CD4-positive, alpha-beta T cell treated with Interleukin-21 for 1 hour (primary cell): ENCODE measurements around the gene KCNH2.
"Not testable (repeated sequence)": the region's sequence is repeated elsewhere in the genome, so short reads cannot be mapped to it uniquely, and the experiment has no call there.

Experiments
- DNase-seq: peaks from one replicate; pipeline ENCODE4 v3.0.0-alpha.2; 2020

KCNH2 gene

DNA sequence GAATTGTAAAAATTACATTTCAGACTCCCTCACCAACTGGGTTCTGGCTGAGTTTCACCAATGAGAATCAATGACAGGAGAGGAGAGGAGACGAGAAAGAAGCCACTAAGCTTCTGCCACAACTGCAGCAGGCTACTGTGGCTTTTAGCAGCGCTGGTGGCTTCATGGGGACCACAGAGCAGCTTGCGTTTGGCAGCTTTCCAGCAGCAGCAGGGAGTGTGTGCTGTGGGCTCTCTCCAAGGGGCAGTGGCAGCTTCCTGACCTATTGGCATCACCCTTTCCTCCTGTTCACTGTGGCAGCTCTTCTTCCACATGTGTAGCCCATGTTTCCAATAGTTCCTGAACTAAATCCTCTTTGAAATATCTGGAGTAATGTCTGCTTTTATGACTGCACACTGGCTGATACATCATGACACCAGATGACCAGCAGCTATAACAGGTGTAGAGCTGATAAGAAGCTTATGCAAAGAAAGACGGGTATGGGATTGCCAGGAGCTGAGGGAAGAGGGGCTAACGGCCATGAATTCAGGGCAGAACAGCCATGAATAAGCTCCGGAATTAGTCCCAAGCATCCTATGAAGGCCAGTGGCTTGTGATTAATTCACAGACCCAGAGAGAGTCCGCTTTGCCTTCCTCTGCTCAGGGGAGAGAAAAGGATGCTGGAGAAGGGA is 46.8 kb downstream of the KCNH2 start:
- DNase-seq, result peak; percentile 32

DNA sequence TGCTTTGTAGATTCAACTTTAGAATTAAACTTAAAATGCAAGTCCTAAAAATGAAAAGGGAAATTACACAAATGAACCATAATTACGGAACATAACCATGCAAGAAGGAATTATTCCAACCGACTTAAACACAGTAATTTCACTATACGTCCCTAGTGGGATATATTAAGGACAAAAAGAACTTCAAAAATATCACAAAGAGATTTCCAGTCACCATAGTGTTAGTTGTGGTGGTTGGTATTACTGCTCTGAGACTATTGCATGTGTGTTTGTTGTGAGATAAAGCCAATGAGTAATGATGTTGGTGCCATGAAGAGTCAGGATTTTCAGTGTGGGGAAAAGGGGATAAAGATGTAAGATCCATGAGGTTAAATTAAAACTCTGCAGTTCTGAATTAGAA is 49.6 kb downstream of the KCNH2 start:
- DNase-seq, result no peak

DNA sequence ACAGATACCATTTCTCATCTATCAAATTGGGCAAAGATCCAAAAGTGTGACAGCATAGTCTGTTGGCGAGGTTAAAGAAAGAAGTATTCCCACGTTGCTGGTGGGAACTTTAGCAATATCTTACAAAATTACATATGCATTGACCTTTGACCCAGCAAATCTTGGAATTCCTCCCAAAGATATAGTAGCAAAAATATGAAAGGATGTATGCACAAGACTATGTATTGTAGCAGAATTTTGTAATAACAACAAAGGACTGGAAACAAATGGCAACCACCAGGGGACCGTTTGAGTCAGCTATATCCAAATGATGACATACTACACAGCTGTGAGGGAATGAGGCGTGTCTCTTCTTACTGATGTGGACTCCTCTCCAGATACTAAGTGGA is 50.2 kb downstream of the KCNH2 start:
- DNase-seq, result no peak

DNA sequence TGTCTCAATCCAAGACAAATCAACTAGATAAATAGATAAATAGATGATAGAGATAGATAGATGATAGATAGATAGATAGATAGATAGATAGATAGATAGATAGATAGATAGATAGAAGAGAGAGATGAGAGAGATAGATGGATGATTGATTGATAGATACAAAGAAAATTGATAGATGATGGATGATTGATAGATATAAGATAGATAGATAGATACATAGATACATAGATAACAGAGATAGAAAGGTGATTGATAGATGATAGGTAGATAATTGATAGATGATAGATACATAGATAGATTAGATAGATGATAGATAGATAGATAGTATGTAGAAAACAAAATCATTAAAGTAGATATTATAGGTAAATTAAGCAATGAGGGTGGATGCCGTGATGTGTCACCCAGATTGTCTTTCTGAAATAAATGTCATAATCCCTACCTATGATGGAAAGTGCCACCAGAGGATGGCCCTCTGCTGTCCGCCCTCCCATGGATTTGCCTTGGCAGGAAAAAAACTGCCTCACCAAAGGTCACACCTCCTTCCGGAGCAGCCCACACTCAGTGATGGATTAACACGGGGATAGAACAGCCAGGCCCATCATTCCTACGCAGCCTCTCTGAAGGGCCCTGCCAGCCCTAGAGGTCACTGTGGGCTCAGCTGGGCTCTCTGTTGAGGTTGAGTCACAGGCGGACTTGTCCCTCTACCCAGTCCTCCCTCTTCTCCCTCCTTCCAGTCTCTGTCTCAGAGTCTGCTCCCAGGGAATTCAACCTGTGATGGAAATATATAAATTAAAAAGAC is 50.8 kb downstream of the KCNH2 start:
- DNase-seq, result no peak

DNA sequence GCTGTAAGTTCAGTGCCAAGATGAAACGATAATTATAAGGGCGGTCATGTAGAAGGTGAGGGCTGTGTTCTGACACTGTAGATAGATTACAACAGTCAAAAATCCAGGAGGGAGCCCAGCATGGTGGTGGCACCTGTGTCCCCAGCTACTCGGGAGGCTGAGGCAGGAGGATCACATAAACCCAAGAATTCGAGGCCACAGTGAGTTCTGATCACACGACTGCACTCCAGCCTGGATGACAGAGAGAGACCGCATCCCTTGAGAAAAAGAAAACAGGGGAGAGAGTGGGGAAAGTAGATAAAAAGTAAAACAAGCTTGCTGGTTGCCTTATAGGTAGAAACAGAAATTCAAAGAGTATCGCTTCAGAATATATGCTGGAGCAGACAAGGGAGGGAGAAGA is 52.1 kb downstream of the KCNH2 start:
- DNase-seq, result no peak

DNA sequence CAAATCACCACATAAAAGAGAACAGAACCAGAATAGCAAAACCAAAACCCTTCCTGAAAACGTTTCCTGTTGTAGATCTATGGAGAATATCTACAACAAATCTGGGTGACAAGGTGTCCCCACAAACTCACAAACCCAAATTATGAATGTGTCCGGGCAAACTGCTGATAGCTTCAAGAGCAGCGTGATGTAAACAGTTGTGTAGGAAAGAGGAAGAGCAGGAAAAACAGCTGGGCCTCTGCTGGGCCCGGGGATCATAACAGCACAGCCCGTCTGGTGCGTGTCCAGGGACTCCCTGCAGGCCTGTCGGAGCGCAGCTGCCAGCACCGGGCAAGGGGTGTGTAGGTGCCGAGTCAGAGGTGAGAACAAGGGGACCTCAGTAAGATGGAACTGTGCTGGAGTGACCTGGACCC is 53.7 kb downstream of the KCNH2 start:
- no peak for DNase-seq

DNA sequence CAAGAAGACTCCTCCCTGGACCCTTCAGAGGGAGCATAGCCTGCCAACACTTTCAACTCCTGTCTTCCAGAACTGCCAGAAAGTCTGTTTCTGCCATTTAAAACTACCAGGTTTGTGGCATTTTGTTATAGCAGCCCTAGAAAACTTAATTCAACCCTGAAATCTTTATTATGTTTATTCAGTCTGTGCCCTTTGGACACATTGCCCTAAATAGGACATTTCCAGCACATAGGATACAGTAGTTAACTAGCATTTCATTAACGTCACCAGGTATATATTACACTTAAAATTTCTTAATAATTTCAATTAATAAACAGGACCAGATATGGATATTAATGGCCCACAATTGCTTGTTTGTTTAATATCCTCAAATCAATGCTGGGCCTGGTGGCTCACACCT is 54.3 kb downstream of the KCNH2 start:
- DNase-seq, result no peak

DNA sequence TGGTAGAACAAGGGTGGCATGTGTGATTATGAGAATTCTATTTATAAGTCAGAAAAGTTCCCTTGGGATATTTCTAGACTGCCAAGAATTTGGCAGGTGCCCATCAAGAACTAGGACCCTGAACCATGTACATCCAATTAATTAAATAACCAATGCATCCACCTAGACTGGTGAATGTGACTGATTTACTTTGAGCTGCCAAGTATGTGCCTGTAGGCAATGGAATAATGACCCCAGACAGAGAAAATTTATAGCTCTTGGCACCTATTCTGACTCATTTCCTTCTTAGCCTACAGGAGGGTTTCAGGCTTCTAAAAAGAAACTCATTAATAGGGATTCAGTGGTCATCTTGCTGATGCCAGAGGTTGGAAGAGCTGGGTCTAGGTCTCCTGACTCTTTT is 54.9 kb downstream of the KCNH2 start:
- no peak for DNase-seq

DNA sequence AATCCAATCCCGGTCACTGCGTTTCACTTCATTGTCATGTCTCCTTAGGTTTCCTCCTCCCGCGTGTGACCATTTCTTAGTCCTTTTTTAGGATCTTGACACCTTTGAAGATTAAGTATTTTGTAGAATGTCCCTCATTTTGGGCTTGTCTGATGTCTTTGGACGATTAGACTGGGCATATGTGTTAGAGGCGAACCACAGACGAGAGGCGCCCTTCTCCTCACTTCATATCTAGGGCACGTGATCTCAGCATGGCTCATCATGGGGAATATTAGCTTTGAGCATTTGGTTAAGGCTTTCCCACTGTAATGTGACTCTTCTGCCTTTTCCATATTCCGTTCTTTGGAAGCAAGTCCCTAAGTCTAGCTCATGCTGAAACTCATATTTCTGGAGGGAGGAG is 59.0 kb downstream of the KCNH2 start:
- no peak for DNase-seq

DNA sequence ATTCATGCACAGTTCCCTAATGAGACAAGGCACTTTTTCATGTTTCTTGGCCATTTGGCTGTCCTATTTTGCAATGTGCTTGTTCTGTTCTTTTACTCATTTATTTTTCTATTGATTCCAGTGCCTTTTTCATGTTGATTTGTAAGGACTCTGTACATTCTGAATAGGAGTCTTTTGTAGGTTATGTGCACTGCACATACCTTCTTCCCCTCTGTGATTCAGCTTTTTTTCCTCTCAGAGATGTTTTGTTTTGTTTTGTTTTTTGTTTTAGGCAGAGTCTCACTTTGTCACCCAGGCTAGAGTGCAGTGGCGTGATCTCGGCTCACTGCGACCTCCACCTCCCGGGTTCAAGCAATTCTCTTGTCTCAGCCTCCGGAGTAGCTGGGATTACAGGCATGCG is 59.7 kb downstream of the KCNH2 start:
- no peak for DNase-seq

DNA sequence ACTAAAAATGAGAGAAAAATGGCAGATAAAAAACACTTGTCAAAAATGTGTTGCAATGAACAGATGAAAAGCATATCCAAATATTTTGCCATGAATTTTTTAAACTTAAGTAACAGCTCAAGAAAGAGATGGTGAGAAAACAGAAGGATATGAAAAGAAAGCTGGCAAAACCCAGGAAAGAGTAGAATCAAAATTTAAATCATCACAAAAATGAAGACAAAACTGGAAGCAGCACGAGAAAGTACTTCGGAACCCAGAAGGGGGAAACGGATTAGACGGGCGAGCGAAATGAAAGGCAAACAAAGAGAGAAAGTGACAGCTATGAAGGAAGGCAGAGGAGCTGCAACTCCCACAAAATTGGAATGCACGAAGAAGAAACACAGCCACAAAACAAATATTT is 60.2 kb downstream of the KCNH2 start:
- no peak for DNase-seq

DNA sequence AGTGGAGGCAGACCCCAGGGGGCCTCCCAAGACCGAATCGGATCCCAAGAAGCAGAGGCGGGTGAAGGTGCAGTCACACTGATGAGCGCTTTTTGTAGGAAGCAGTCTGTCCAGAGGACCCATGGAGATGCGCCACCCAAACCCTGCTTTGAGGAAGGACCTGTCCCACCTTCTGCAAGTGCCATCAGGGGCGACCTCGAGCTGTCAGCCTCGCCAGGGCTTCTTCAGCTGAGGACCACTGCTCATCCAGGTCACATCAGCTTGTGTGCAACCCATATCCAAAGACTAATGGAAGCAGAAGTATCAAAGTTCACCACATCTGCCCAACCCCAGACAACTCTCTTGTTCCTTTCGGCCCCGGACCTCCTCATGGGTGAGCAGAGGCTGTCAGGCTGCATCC is 61.5 kb downstream of the KCNH2 start:
- no peak for DNase-seq

DNA sequence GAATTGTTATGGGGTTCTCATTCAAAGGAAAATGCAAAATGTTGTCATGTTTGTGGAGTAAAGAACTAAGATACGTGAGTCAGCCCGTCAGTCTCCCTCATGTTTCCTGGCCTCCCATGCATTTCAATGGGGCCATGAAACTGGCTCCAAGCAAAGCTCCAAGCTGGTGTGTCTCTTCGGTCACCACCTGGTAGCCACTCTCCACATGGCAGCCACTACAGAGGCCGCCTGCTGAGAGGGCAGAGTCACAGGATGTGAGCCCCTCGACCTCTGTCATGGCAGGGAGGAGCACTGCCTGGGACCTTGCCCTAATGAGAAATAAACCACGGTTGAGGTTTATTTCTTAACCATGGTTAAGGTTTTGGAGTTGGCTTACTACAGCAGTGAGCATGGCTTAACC is 63.2 kb downstream of the KCNH2 start:
- no peak for DNase-seq

DNA sequence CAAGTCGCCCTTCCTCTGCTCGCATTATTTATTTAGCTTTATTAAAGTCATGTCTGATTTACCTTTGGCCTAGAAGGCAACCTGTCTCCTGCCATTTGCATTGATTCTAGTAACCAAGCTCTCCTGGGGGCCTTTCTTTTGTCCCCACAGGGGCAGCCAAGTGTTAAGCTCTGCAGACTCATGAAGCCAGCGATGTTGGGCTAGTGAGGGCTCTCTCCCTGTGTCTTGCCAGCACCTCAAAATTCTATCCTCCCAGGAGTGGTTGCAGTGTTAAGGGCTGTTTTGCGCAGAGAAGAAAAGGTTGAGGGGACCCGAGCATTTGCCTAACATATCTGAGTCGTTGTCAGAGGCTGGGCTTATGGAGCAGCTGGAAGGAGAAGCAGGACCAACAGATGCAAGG is 63.9 kb downstream of the KCNH2 start:
- DNase-seq, result no peak

DNA sequence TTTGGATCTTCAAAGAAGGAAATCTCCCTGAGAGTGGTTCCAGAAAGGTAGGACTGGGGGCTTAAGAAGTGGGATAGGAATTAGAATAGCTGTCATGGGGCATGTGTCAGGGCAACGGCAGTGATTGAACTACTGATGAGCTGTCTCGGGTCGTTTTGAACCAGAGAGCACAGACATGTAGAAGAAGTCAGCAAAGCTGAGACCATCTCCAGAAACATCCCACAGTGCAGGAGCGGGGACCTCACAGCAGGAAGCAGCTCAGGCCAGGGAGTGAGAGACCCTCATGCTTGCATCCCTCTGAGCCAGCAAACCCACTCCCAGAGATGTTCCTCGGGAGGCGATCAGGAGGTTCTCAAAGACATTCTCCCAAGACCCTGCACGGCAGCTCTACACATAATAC is 65.7 kb downstream of the KCNH2 start:
- DNase-seq, result no peak

DNA sequence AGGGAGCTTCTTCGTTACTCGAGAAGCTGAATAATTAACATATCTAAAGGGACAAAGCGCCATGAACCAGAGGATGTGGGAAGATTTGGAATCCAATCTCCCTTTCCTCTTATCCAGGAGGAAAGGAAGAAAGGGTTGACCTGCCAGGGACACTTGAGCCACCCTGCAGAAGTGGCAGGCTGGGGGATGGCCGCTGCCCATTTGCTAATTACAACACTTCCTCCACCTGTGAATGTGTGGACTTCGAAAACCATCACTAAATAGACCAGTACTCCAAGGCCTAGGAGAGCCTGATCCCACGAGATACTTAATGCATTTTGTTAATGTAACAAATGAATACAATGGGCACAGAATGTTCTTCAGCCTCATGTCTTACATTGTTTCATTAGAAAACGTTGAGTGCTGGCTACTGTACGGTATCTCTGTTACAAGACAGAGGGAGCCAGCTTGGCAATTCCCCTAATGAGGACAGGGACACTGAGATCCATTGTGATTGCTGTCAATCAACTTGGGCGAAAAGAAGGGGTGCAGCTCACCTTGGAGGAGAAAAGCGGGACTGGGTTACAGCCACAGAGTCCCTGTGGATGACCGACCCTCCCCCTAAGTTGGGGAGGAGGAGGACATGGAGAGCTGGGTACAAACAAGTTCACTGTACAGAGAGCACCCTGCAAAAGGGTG is 66.4 kb downstream of the KCNH2 start:
- no peak for DNase-seq

DNA sequence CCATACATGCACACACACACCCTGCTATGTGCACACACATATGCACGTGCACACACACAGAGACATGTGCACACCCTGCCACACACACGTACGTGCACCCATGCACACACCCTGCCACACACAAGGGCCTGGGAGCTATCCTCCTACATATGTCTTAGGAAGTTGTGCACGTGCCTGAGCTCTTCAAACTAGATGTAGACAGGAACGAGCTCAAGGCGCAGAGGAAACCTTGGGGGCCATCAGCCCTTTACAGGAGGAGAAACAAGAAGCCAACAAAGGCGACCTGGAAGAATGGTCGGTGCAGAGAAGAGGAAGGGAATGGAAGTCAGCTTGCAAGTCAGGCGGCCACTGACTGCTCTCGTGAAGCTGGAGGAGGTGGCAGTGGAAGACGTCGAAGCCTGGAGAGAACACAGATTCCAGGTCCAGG is 67.1 kb downstream of the KCNH2 start:
- no peak for DNase-seq

DNA sequence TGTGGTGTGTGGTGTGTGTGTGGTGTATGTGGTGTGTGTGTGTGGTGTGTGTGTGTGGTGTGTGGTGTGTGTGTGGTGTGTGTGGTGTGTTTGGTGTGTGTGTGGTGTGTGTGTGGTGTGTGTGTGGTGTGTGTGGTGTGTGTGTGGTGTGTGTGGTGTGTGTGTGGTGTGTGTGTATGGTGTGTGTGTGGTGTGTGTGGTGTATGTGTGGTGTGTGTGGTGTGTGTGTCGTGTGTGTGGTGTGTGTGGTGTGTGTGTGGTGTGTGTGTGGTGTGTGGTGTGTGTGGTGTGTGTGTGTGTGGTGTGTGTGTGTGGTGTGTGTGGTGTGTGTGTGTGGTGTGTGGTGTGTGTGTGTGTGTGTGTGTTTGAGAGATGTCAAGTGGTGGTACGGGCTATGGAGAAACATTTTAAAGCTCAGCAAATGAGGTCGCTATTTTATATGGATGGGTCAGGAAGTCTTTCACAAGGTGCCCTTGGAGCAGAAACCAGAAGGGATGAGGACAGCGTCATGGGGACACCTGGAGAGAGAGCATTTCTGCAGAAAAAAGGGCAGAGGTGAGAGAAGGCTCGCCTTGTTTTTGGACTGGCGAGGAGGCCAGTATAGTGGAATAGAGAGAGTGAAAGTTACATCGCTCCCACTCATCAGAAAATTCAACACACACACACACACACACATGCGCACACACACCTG is 67.7 kb downstream of the KCNH2 start:
- DNase-seq, result not testable (repeated sequence)

DNA sequence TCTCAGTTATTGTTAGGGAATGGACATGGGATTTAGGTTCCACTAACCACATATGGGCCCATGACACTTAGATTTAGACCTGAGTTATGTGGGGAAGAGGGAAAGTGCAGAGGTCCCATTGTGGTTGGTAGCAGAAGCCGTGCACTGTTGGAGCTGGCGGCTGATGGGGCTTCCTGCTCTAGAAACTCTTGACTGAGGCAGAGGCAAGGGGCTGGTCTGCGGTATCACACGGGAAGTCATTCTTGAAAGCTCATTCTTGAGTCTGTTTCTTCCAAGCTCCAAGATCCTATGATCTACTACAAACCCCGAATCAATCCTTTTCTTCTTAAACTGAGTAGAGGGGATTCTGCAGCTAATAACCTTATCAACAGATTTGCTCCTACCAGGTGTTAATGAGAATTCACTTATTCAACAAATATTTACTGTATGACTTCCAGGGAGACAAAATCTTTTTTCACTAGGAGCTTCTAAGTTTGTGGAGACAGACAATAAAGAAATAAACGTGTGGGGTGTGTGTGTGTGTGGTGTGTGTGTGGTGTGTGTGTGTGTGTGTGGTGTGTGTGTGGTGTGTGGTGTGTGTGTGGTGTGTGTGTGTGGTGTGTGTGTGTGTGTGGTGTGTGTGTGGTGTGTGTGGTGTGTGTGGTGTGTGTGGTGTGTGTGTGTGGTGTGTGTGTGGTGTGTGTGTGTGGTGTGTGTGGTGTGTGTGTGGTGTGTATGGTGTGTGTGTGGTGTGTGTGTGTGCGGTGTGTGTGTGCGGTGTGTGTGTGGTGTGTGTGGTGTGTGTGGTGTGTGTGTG is 68.7 kb downstream of the KCNH2 start:
- peak; percentile 55 for DNase-seq

DNA sequence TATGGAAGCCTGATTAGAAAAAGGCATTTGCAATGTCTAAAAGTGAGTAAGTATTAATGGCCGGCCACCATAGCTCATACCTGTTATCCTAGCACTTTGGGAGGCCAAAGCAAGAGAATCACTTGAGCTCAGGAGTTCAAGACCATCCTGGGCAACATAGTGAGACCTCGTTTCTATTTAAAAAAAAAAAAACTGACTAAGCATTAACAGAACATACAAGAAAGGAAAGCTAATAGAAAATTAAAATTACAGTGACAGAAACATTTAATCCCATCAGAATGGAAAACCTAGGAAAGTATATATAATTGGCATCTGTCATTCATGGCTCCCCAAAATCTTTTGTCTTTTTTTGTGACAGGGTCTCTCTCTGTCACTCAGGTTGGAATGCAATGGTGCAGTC is 69.9 kb downstream of the KCNH2 start:
- DNase-seq, result no peak

DNA sequence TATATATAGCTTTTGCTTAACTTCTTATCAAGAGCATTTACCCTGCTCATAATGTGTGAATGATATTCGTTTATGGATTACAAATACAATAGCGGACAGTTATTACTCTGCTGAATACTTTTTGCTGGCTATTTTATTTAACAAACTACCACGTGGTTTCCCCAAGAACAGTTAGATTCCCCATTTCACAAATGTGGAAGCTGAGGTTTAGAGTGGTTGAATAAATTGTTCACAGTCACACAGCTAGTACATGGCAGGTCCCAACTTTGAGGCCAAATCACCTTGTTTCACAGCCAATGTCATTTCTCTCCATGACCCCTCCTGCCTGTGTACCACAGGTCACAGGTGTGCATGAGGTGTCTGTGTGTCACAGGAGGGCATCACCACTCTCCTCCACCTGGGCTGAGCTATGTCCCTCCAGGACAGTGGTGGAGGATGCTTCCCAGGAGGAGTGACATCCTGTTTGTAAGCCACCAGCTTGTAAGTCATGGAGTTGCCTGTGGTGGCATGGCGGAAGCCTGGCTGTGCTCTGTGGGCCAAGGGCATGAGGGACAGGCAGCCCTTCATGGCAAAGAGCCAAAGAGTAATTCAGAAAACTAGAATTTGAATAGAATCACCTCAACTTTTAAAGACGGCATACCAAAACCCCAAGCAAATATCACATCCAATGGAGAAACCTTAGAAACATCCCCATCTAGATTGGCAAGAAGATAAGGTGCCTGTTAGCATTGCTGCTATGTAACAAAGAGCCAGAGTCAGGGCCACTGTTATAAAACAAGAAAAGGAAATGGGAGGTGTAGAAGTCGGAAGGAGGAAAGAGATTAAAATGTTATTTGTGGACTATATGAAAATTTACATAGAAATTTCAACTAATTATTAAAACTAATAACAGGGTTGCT is 73.9 kb downstream of the KCNH2 start:
- DNase-seq, result no peak

DNA sequence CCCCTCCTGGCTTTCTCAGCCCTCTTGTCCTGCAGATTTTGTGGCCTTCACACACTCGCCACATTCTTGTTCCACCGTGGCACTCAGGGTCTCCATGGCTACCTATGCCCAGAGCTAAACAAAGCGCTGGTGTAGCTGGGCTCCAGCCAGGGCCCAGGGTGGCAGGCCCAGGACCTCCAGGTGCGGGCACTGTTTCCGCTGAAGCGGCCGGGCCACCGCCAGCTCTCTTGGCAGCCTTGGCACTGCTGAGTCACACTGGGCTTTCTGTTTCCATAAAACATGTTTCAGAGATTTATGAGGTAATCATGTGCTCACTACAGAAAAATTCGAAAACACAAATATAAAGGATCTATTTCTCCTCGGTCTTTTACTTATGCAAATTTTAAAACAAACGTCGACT is 74.5 kb downstream of the KCNH2 start:
- no peak for DNase-seq
